ENCODE results near the gene GABARAPL2.

The GABARAPL2 gene

GRCh38 chr16:75552951-75553350, 13.2 kb upstream of the GABARAPL2 start:
- no peak for DNase-seq (ENCODE audit: low read depth in 2 of 2, low spot score in 1 of 2)

GRCh38 chr16:75555213-75555706, 10.9 kb upstream of the GABARAPL2 start:
- no peak for DNase-seq (ENCODE audit: low read depth in 2 of 2, low spot score in 1 of 2)

- DNase-seq (ENCODE audit: low read depth in 2 of 2, low spot score in 1 of 2), result peak; percentile 93
These were observed 10.3 kb upstream of the GABARAPL2 start, which contains the start of gene TMEM231 for GRCh38 chr16:75555707-75556430. Gene TMEM231 (minus strand): TSS chr16:75556252. CDS start chr16:75556209, 43 bp downstream.

- no peak for DNase-seq (ENCODE audit: low read depth in 2 of 2, low spot score in 1 of 2)
These were observed 9.7 kb upstream of the GABARAPL2 start for GRCh38 chr16:75556431-75556950.

GRCh38 chr16:75558846-75559401, 7.3 kb upstream of the GABARAPL2 start:
- no peak for DNase-seq (ENCODE audit: low read depth in 2 of 2, low spot score in 1 of 2)

GRCh38 chr16:75559564-75560372, 6.4 kb upstream of the GABARAPL2 start:
- no peak for DNase-seq (ENCODE audit: low read depth in 2 of 2, low spot score in 1 of 2)

GRCh38 chr16:75565640-75566039, 539 bp upstream of the GABARAPL2 start:
- DNase-seq (ENCODE audit: low read depth in 2 of 2, low spot score in 1 of 2), result no peak

GRCh38 chr16:75566758-75567255, 628 bp downstream of the GABARAPL2 start:
- no peak for DNase-seq (ENCODE audit: low read depth in 2 of 2, low spot score in 1 of 2)

GRCh38 chr16:75567911-75568310, 1.7 kb downstream of the GABARAPL2 start:
- no peak for DNase-seq (ENCODE audit: low read depth in 2 of 2, low spot score in 1 of 2)

GRCh38 chr16:75570396-75571065, 4.4 kb downstream of the GABARAPL2 start:
- no peak for DNase-seq (ENCODE audit: low read depth in 2 of 2, low spot score in 1 of 2)

GRCh38 chr16:75572864-75573542, 6.8 kb downstream of the GABARAPL2 start:
- DNase-seq (ENCODE audit: low read depth in 2 of 2, low spot score in 1 of 2), result no peak

- DNase-seq (ENCODE audit: low read depth in 2 of 2, low spot score in 1 of 2), result no peak
These were observed 7.8 kb downstream of the GABARAPL2 start for GRCh38 chr16:75573955-75574354.

GRCh38 chr16:75575958-75576357, 9.8 kb downstream of the GABARAPL2 start:
- DNase-seq (ENCODE audit: low read depth in 2 of 2, low spot score in 1 of 2), result no peak

- DNase-seq (ENCODE audit: low read depth in 2 of 2, low spot score in 1 of 2), result no peak
These were observed 10.2 kb downstream of the GABARAPL2 start for GRCh38 chr16:75576384-75576811.

GRCh38 chr16:75578212-75578611, 12.0 kb downstream of the GABARAPL2 start:
- no peak for DNase-seq (ENCODE audit: low read depth in 2 of 2, low spot score in 1 of 2)

GRCh38 chr16:75578725-75579124, 12.5 kb downstream of the GABARAPL2 start:
- no peak for DNase-seq (ENCODE audit: low read depth in 2 of 2, low spot score in 1 of 2)

- no peak for DNase-seq (ENCODE audit: low read depth in 2 of 2, low spot score in 1 of 2)
These were observed 13.2 kb downstream of the GABARAPL2 start for GRCh38 chr16:75579281-75579834.

- DNase-seq (ENCODE audit: low read depth in 2 of 2, low spot score in 1 of 2), result no peak
These were observed 17.9 kb downstream of the GABARAPL2 start for GRCh38 chr16:75584108-75584507.

GRCh38 chr16:75588716-75589115, 22.5 kb downstream of the GABARAPL2 start:
- DNase-seq (ENCODE audit: low read depth in 2 of 2, low spot score in 1 of 2), result no peak

GRCh38 chr16:75589306-75589705, 23.1 kb downstream of the GABARAPL2 start:
- DNase-seq (ENCODE audit: low read depth in 2 of 2, low spot score in 1 of 2), result no peak

Measured in stimulated activated CD8-positive, alpha-beta memory T cell treated with anti-CD3 and anti-CD28 coated beads, Interleukin-4, amount 100 ng/mL, for 4 hours (primary cell).